OCI-LY3 (cell line): ENCODE results near the gene CDT1.

ENCODE experiments used
- EZH2phosphoT487 ChIP-seq: fragments of 200-600 bp; shearing (Covaris generic); IDR thresholded peaks from 2 replicates; pipeline ENCODE4 v1.6.1; 2018; ENCODE audit warnings: antibody characterized with exemption, mixed run types, low read depth
- TF ChIP-seq, protein P1 (sequence below): fragments of 200-600, 300-600 bp; sonication (generic); IDR thresholded peaks from 2 replicates; pipeline ENCODE4 v1.5.1; 2014; ENCODE audit warnings: antibody characterized with exemption, low read length, low read depth

DNA sequence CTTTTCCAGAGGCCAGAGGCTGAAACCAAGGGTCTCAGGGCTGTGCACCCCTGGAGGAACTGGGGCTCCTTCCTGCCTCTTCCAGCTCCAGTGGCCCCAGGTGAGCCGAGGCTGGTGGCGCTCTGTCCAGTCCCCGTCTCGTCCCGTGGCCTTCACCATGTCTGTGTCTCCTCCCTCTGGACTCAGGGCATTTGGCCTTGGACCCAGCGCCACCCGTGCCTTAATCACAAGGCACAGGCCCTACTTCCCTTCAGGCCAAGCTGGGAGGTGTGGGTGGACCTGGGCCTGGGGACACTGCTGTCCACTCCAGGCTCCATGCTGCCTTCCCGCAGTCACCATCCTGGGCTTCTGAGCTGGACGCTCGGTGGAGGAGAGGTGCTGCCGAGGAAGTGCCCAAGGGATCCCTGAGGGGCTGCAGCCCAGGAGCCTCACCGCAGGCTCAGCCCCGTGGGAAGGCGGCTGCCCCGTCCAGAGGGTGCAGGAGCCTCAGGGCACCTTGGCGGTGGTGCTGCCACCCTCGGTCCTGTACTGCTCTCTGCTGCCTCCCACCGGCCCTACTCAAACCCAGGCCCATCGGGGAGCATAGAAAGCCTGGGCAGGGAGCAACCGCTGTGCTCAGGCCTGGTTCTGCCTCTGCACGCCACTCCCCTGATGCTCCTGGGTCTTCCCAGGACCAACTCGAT, 17.7 kb downstream of the CDT1 start:
- TF ChIP-seq, protein P1, sequence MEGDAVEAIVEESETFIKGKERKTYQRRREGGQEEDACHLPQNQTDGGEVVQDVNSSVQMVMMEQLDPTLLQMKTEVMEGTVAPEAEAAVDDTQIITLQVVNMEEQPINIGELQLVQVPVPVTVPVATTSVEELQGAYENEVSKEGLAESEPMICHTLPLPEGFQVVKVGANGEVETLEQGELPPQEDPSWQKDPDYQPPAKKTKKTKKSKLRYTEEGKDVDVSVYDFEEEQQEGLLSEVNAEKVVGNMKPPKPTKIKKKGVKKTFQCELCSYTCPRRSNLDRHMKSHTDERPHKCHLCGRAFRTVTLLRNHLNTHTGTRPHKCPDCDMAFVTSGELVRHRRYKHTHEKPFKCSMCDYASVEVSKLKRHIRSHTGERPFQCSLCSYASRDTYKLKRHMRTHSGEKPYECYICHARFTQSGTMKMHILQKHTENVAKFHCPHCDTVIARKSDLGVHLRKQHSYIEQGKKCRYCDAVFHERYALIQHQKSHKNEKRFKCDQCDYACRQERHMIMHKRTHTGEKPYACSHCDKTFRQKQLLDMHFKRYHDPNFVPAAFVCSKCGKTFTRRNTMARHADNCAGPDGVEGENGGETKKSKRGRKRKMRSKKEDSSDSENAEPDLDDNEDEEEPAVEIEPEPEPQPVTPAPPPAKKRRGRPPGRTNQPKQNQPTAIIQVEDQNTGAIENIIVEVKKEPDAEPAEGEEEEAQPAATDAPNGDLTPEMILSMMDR = peak; percentile 11; the same call in 1 of the 2 replicates
- TF ChIP-seq EZH2phosphoT487 = no peak
